Activated T-cell treated with anti-CD3 and anti-CD28 coated beads, Interleukin-2, amount 50 U/mL, for 48 hours (primary cell): Measurements from ENCODE around the gene ABCB4.
A peak's percentile ranks its signal among the peaks of the same experiment; 100 is the strongest.

Experiments
- DNase-seq, 2 experiments: peaks; one replicate each; pipeline ENCODE4 v3.0.0-alpha.2; 2020

The ABCB4 gene

DNA sequence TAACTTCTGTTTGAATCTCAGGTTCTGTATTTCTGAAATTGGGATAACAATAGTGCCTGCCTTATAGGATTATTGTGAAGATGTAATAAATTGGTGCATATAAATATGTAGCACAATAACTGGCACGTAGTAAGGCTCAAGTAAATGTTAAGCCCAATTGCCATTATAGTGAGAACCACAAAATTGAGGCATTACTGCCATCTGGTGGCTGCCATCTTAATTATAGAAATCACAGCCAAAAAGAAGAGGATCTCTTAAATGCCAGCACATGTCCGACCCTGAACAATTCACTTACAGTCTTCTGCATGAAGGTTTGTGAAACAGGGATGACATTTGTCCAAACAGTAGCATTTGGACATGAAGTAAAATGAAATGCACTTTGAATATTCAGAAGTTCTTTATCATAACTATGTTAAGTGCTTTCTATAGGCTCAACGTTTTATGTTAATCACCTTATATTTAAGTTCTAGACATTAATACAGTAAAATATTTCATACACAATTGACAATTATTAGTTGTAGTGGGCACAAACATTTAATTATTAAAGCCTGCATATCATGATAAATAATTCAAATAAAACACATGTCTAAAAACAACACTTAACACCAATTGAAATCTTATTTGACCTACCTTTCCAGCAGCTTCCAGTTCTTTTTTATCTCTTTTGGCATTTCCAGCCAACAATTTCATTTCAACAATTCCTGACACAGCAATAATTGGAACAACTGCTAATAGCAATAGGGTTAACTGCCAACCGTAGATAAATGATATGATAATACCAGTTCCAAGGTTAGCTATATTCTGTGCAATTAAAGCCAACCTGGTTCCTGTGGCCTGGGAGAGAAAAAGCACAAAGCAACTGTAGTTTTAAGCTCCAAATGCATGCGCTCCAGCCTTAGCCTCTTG is 58.5 kb downstream of the ABCB4 start:
- DNase-seq, result peak; percentile 62 to 67

DNA sequence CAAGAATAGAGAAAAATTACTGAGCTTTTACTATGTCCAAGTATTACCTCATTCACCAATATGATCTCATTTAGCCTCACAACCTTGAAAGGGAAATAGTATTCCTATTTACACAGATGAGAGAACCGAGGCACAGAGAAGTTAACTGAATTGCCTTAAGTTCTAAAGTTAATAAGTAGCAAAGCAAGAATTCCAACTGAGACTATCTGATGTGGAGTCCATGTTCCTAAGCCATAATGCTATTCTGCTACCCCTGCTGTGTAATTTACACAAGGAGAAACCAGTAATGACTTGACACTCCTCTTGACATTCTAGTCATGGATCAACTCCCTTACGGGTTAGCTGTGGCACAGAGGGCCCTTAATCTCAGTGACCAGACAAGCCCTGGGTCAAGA is 60.7 kb downstream of the ABCB4 start:
- no peak for DNase-seq

DNA sequence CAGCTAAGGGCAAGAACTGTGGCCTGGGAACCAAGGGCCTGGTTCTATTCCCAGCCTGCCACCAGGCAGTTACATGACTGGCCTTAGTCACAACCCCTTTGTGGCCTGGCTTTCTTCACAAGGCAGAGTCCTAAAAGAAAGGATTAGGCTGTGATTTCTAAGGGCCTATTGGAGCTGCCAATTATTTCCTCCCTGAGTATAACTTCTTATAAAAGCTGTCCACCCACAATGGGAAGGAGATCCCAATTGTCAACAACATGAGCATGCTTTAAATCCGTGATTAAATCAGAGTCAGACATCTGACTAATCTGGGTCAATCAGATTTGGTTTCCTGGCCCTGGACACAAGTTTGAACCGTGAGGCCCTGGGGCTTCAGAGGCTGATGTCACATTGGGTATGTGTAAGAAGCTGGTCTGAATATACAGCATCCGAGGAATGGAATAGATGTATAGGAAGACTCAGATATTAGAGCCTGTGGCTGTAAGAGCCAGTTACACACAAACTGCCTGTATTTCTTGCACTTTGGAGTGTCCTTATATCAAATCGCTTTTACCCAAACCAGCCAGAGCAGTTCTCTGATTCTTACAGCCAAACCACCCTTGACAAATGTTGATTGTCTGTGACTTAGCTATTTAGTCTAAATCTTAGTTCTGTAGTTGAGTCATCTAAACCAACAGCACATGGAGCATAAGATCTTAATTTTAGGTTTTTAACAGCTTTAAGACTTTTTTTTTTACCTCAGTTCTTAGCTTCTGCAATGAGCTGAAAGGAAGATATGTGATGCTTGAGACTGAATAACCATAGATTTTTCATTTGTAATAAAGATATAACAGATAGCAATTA is 61.3 kb downstream of the ABCB4 start:
- DNase-seq, result no peak

DNA sequence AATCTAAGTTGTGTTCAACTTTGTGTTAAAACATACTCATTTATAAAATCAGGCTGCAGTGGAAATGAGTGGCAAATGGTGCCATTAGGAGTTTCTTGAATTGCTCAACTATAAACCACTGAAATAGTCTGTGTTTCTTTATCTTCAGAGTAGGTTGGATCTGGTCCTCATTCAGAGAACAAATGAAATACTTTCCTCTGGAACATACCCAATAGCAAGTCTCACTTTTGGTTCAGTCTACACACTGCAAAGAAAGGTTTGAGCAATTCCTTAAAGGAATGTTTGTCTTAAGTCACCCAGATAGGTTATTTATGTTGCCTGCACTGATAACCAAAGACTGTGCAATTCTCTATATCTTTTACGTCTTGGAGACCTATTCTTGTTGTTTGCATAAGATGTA is 62.5 kb downstream of the ABCB4 start:
- DNase-seq, result no peak

DNA sequence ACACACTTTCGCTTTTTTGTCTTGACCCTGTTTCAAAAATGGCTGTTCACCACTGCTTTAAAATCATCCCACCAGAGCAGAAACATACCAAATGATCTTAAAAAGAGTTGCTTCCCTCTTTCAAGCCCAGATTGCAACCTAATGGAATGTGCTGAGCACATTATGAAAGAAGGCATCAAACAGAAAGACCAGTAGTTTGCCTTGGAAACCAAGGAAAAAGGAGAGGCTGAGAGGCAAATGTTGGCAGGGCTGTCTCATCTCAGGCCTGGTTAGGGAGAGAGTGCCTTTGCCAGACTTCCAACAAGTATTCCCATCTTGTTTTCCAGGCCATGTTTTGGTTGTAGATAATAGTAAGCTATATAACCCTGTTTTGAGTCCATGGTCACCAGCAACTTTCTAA is 64.3 kb downstream of the ABCB4 start:
- no peak for DNase-seq

DNA sequence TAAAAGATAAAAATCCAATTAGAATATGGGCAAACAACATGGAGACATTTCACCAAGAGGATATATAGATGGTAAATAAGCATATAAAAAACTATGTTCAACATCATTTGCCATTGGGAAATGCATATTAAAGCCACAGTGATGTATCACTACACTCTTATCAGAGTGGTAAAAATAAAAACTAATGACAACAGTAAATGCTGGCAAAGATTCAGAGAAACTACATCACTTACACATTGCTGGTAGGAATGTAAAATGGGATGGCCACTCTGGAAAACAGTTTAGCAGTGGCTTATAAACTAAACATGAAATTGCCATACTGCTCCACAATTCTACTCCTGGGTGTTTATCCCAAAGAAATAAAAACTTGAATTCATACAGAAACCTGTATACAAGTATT is 70.8 kb downstream of the ABCB4 start:
- no peak for DNase-seq

DNA sequence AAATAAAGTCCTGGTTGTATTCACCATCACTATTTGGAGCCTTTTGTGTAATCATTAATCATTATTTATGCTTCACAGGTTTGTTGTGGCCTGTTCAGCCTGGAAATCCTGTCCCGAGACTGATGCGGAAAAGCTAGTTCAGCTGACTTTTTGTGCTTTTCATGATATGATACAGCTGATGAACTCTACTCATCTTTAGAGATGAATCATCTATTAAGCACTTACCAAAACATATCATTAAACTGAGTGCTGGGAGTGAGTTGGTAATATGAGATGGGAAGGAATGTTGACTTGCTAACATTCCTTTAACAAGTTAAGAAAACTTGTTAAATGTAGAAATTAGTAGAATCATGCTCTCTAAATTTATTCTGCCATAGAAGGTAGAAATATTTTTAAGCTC is 77.0 kb downstream of the ABCB4 start:
- DNase-seq, result no peak

DNA sequence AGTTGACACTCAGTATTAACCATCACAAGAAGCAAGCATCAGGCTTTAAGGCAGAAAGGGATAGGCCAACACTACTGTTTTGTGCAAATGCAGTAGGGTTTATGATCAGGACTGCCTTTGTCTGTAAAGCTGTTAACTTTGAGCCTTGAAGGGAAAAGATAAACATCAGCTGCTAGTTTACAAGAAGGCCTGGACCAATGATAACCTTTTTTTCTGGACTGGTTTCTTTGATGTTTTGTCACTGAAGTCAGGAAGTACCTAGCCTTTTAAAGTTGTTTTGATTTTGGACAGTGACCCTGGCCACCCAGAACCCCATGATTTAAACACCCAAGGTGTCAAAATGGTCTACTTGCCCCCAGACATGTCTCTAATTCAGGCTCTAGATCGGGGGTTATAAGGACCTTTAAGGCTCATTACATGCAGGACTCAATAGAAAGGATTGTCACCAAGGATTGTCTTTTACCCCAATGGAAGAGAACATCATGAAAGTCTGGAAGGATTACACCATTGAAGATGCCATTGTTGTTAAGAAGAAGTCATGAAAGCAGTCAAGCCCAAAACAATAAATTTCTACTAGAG is 79.9 kb downstream of the ABCB4 start:
- no peak for DNase-seq

DNA sequence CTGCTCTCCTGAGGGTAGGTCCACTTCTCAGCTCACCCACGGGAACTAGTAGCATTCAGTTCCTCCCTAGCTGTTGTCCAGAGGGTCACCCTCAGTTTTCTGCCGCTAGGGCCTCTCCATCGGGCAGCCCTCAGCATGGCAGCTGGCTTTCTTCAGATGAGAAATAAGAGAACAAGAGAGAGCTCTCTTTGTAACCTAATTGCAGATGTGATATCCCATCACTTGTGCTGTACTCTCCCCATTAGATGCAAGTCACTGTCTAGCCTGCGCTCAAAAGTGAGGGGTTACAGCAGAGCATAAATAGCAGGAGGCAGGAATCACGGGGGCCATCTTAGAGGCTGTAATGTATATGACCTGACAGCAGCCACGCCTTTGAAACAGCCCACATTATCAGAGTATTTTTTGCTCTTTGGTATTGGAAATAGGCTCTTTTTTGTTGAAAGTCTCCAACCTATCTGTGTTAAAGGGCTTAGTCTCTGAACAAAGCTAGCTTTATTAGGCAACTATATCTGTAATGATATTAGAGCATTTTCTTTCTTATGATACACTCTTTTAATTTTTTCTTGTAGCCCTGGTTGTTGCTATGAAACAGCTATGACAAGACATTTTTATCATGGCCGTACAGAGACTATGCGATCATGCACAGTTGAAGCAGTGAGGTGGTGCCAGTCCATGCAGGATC is 84.3 kb downstream of the ABCB4 start:
- no peak for DNase-seq

DNA sequence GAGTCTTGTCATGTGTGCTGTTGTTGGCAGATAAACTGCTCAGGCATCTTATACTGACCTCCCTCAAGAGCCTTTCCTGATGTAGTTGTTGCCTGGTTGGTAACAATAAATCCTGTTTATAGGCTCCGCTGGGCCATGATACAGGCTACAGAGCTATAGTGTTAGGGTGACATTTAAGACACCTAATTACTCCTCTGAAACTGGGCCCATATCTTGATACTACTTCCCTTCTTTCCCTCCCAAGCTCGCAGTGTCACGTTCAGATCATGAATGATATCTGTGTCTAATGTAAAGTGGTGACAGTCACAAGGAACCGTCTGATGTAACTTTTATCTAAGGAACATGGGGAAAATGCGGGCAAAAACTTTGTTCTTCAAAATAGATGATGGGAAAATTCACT is 94.6 kb downstream of the ABCB4 start:
- DNase-seq, result no peak

DNA sequence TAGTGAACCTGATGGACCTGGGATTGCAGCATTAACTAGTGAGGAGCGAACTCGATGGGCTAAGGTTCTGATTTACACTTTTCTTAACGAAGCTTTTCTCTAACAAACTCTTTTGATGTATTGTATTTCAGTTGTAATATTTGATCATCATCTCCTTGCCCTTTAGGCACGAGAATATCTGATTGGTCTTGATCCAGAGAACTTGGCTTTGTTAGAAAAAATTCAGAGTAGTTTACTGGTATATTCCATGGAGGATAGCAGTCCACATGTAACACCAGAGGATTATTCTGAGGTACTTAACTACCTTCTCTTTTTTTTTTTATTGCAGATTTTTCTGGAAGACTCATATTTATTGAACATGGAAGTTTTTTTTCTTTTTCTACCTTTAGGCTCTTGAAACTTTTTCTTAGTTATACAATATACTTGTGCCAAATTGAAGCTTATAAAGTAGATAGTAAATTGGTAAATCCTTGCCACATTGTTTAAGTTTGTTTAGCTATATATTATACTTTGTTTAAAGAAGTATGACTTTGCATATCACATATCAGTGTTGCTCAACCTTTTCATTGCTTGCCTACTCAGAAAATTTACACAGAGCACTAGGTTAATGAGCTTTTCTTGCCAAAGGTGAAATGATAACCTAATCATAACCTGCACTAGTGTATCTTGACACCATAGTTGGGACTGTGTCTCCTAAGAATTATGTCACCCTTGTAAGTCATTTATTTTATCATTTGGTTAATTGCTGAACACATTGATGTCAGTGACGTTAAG is 99.6 kb downstream of the ABCB4 start:
- no peak for DNase-seq

DNA sequence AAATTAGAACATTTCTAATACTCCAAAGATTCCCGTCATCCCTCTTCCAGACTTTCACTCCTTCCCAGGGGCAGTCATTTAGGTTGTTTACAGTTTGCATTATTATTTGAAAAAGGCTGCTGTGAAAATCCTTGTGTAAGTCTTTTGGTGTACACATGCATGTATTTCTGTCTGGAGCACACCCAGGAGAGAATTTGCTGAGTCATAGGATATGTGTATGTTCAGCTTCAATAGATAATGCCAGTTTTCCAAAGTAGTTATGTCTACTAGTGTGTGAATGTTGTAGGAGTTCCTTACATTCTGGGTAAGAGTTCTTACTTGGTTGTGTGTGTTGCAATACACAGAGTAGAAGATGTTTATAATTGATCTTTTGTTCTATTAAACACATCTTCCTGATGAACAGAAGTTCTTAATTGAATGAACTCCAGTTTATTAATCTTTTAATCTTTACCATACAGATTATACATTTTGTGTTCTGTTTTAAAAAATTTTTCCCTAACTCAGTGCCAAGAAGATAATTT is 104.8 kb downstream of the ABCB4 start:
- no peak for DNase-seq

DNA sequence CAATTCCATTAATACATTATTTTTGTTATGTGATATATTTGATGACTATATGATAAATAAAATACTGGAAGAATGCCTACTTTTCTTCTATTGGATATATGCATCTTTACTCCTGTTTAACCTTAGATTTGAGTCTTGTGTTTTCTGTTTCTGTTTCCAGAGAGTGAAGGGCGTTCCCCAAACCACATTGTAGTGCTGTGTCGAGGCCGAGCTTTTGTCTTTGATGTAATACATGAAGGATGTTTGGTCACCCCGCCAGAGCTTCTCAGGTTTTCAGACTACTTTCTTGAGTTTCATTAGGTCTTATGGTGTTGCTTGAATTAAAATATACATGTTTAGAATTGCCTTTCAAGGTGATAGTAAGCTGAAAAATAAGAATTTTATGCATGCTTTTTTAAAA is 106.3 kb downstream of the ABCB4 start:
- no peak for DNase-seq

DNA sequence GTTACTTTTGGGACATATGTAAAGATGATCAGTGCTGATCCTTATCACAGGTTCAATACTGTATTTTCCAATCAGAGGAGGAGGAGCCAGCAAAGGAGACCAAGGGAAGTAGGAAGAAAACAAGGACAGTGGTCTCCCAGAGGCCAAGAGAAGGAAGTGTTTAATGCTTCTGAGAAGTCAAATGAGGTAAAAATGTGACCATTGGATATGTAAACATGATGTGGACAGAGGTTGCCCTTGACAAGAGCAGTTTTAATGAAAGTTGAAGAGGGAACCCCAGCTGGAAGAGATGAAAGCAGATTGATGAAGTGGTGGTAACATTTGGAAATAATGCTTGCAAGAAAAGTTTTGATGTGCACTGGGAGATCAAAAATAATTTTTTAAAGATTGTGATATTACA is 111.2 kb downstream of the ABCB4 start:
- DNase-seq, result no peak

DNA sequence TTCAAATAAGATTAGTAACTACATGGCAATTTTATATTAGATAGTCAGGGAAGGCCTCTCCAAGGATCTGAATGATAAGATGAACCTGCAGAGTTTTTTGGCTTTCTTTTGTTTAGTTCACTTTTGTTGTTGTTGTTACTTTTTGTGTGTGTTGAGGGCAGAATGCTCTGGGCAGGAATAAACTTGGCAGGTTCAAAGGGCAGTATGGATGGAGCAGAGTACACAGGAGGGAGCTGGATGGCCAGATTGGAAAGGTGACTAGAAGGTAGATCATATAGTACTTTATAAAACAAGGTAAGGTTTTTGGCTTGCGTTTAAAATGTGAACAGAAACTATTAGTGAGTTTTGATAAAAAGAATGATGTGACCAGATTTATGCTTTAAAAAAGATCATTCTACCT is 112.1 kb downstream of the ABCB4 start:
- no peak for DNase-seq

DNA sequence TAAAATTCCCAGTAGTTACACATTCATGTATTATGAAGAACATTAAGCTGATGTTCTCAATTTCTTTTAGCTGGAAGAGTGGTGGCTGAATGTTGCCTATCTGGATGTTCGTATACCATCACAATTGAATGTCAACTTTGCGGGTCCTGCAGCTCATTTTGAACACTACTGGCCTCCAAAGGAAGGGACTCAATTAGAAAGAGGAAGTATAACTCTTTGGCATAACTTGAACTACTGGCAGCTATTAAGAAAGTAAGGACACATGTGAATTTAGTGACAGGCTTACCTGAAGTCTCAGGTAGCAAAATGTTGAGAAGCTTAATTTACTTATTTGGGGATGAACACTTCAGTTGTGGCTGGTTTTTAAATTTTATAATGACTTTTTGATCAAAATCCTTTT is 114.2 kb downstream of the ABCB4 start:
- no peak for DNase-seq

DNA sequence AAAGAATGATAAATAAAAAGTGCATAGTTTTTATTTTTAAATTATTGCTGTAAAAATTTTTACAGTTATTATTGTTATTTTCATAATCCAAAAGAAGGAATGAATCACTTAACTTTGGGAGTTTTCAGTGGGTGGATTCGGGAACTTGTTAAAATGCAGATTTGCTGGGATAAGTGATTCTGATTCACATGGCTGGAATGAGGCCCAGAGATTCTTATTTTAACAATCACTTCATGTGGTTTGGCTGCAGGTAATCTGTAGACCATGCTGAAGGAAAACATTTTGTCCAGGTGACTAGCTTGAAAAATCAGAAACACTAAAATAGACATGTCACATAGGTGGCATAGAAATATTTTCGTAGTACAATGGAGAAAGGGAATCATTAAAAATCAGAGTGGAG is 116.1 kb downstream of the ABCB4 start:
- DNase-seq, result no peak

DNA sequence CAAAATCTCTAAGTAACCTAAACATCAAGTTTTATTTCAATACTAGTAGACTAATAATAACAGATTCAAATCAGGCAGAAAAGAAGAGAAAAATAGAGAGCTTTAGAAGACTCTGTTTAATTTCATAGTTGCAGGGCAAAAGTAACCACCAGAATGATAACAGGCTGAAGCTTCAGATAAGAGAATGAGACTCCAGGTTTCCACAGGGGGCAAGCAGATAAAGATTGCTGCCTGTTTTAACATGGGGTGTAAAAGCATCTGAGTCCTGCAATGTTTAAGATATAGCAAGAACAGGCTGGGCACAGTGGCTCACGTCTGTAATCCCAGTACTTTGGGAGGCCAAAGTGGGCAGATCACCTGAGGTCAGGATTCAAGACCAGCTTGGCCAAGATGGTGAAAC is 119.0 kb downstream of the ABCB4 start:
- no peak for DNase-seq

DNA sequence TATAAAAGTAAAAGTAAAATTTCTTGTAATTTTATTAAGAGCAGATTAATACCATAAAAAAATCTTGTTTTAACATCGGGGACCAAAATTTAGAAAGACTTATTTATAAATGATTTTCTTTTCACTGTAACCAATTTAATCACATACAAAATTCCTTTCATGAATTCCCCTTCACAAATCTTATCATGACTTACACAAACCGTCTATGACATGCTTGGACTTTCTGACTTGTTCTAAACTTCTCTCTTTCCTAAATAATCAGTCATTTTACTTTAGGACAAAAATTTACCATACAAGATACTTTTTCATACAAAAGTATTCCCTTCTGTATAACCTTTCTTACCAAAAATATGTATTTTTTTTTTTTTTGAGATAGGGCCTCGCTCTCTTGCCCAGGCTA is 120.7 kb downstream of the ABCB4 start:
- DNase-seq, result no peak
